NCI-H2029 treated with DMSO at 0.1 percent for 48 hours (cell line): ENCODE measurements around the gene NEBL.
A peak's percentile ranks its signal among the peaks of the same experiment; 100 is the strongest.
"Not testable (repeated sequence)": the region's sequence is repeated elsewhere in the genome, so short reads cannot be mapped to it uniquely, and the experiment has no call there.

ENCODE experiments used
- DNase-seq: peaks from one replicate; lab custom pipeline; 2025; lab: John Stamatoyannopoulos, UW

NEBL gene

GRCh38 chr10:20897146-20897825 is at the start of gene NEBL:
TSS of gene NEBL (minus strand) at chr10:20897311. CDS start at chr10:20897205, 106 bp downstream.
- DNase-seq, result no peak

GRCh38 chr10:20945546-20946332 is 48.6 kb upstream of the NEBL start:
- DNase-seq, result no peak

GRCh38 chr10:20944789-20945502 is 47.8 kb upstream of the NEBL start:
- no peak for DNase-seq

GRCh38 chr10:20939414-20939813 is 42.3 kb upstream of the NEBL start:
- DNase-seq, result not testable (repeated sequence)

GRCh38 chr10:20936396-20936795 is 39.3 kb upstream of the NEBL start:
- DNase-seq, result no peak

GRCh38 chr10:20935931-20936330 is 38.8 kb upstream of the NEBL start:
- no peak for DNase-seq

- no peak for DNase-seq
Measured at GRCh38 chr10:20935301-20935700, 38.2 kb upstream of the NEBL start.

GRCh38 chr10:20933705-20934104 is 36.6 kb upstream of the NEBL start:
- no peak for DNase-seq

- DNase-seq, result no peak
Measured at GRCh38 chr10:20932606-20933126, 35.6 kb upstream of the NEBL start.

- DNase-seq, result no peak
Measured at GRCh38 chr10:20931156-20931795, 34.2 kb upstream of the NEBL start.

GRCh38 chr10:20927456-20927855 is 30.3 kb upstream of the NEBL start:
- no peak for DNase-seq

- peak; percentile 24 for DNase-seq
Measured at GRCh38 chr10:20922451-20922850, 25.3 kb upstream of the NEBL start.

- DNase-seq, result no peak
Measured at GRCh38 chr10:20922033-20922432, 24.9 kb upstream of the NEBL start.

GRCh38 chr10:20920061-20920460 is 22.9 kb upstream of the NEBL start:
- no peak for DNase-seq

GRCh38 chr10:20919481-20919880 is 22.4 kb upstream of the NEBL start:
- DNase-seq, result no peak

GRCh38 chr10:20916976-20917375 is 19.9 kb upstream of the NEBL start:
- DNase-seq, result no peak

GRCh38 chr10:20912969-20913368 is 15.9 kb upstream of the NEBL start:
- no peak for DNase-seq

GRCh38 chr10:20911626-20912025 is 14.5 kb upstream of the NEBL start:
- DNase-seq, result no peak

GRCh38 chr10:20909801-20910200 is 12.7 kb upstream of the NEBL start:
- DNase-seq, result no peak

- DNase-seq, result no peak
Measured at GRCh38 chr10:20908391-20908790, 11.3 kb upstream of the NEBL start.

GRCh38 chr10:20903635-20904390 is 6.7 kb upstream of the NEBL start:
- no peak for DNase-seq
